ENCODE data around the gene ADRA1B.

Gene ADRA1B

GRCh38 chr5:159902444-159903121 lies 13.7 kb upstream of the ADRA1B start:
- no peak for DNase-seq

GRCh38 chr5:159903131-159903530 lies 13.2 kb upstream of the ADRA1B start:
- DNase-seq, result no peak

- no peak for DNase-seq
Measured at GRCh38 chr5:159904874-159905273, 11.4 kb upstream of the ADRA1B start.

GRCh38 chr5:159905496-159905895 lies 10.8 kb upstream of the ADRA1B start:
- no peak for DNase-seq

- no peak for DNase-seq
Measured at GRCh38 chr5:159906463-159906862, 9.8 kb upstream of the ADRA1B start.

GRCh38 chr5:159906943-159907342 lies 9.3 kb upstream of the ADRA1B start:
- DNase-seq, result no peak

- DNase-seq, result no peak
Measured at GRCh38 chr5:159907689-159908590, 8.3 kb upstream of the ADRA1B start.

- no peak for DNase-seq
Measured at GRCh38 chr5:159908591-159908940, 7.7 kb upstream of the ADRA1B start.

GRCh38 chr5:159909126-159909525 lies 7.2 kb upstream of the ADRA1B start:
- no peak for DNase-seq

- DNase-seq, result no peak
Measured at GRCh38 chr5:159910207-159910842, 6.0 kb upstream of the ADRA1B start.

GRCh38 chr5:159910843-159911229 lies 5.4 kb upstream of the ADRA1B start:
- no peak for DNase-seq

GRCh38 chr5:159911349-159911748 lies 4.9 kb upstream of the ADRA1B start:
- no peak for DNase-seq

- DNase-seq, result no peak
Measured at GRCh38 chr5:159912033-159912800, 4.1 kb upstream of the ADRA1B start.

- no peak for DNase-seq
Measured at GRCh38 chr5:159913048-159913447, 3.2 kb upstream of the ADRA1B start.

- DNase-seq, result no peak
Measured at GRCh38 chr5:159913501-159913900, 2.8 kb upstream of the ADRA1B start.

GRCh38 chr5:159916841-159917761 lies 819 bp downstream of the ADRA1B start:
- no peak for DNase-seq

- DNase-seq, result no peak
Measured at GRCh38 chr5:159917994-159918393, 1.7 kb downstream of the ADRA1B start.

GRCh38 chr5:159921721-159922120 lies 5.4 kb downstream of the ADRA1B start:
- no peak for DNase-seq

GRCh38 chr5:159923008-159923407 lies 6.7 kb downstream of the ADRA1B start:
- DNase-seq, result no peak

- DNase-seq, result no peak
Measured at GRCh38 chr5:159928122-159928909, 12.0 kb downstream of the ADRA1B start.

GRCh38 chr5:159929176-159929575 lies 12.9 kb downstream of the ADRA1B start:
- no peak for DNase-seq
